ENCODE data around the gene TBC1D23.
"Not testable (repeated sequence)": the region's sequence is repeated elsewhere in the genome, so short reads cannot be mapped to it uniquely, and the experiment has no call there.

Gene TBC1D23

DNA sequence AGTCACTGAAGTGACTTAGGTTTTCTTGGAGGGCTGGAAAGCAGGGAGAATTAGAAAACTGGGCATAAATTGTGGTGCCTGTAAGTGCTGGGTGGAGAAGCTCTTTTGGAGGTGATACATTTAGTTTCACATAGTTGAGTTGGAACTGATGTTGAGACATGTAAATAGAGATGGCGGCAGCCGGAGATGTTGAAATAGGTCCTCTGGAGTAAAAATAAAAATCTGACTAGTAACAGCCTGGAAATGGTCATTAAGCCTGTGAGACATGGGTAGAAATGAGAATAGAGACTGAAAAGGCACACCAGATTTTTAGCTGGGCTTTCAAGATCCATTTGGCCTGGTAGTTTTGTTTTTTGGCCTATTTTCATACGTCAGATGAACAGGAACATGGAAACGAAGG is 70.9 kb downstream of the TBC1D23 start:
- H3K4me3 ChIP-seq (replicated peaks; ENCODE audit: low read depth, low read length), result no peak overlapping the region
- DNase-seq (ENCODE audit: low read depth), result no peak
- TF ChIP-seq, protein P1, sequence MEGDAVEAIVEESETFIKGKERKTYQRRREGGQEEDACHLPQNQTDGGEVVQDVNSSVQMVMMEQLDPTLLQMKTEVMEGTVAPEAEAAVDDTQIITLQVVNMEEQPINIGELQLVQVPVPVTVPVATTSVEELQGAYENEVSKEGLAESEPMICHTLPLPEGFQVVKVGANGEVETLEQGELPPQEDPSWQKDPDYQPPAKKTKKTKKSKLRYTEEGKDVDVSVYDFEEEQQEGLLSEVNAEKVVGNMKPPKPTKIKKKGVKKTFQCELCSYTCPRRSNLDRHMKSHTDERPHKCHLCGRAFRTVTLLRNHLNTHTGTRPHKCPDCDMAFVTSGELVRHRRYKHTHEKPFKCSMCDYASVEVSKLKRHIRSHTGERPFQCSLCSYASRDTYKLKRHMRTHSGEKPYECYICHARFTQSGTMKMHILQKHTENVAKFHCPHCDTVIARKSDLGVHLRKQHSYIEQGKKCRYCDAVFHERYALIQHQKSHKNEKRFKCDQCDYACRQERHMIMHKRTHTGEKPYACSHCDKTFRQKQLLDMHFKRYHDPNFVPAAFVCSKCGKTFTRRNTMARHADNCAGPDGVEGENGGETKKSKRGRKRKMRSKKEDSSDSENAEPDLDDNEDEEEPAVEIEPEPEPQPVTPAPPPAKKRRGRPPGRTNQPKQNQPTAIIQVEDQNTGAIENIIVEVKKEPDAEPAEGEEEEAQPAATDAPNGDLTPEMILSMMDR (IDR thresholded peaks at IDR 0.05; ENCODE audit: low read length, missing control alignments), result no peak

DNA sequence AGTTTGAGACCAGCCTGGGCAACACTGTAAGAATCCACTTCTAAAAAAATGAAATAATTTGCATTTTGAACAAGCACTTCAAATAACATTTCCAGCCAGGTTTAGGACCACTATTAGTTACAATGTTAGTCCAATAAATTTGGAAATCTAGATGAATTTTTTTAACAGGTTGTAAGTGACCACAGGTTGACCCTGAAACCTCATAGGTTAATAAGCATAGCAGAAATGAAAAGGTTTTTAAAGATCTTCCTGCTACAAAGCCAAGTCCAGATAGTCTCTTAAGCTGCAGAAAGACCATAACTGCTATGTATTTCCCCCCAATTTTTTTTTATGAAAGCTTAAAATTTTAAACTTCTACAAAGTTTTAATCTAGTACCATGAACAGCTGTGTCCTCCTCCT is 72.3 kb downstream of the TBC1D23 start:
- DNase-seq (ENCODE audit: low read depth), result no peak
- no peak overlapping the region for H3K4me3 ChIP-seq (replicated peaks; ENCODE audit: low read depth, low read length)
- TF ChIP-seq, protein P1 (IDR thresholded peaks at IDR 0.05; ENCODE audit: low read length, missing control alignments), result no peak

DNA sequence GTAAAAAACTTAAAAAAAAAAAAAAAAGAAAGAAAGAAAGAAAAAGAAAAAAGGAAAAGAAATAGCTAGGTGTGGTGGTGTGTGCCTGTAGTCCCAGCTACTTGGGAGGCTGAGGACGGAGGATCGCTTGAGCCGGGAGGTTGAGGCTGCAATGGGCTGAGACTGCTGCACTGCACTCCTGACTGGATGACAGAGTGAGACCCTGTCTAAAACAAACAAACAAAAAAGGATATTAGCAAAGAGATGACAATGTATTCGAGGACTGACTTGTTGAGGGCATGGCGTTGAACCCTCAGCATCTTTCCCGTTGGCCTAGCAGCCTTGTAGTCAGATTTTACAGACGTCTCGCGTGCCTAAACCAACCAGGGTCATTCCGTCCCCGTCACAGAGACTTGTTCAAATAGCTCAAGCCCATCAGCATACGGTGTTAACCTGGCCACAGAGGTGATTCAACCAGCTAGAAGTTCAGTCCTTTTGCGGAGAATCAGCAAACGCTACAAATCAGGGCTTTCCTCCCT is 73.2 kb downstream of the TBC1D23 start:
- H3K4me3 ChIP-seq (replicated peaks; ENCODE audit: low read depth, low read length), result peak overlapping the region; percentile 58
- no peak for DNase-seq (ENCODE audit: low read depth)
- TF ChIP-seq, protein P1 (IDR thresholded peaks at IDR 0.05; ENCODE audit: low read length, missing control alignments), result no peak

DNA sequence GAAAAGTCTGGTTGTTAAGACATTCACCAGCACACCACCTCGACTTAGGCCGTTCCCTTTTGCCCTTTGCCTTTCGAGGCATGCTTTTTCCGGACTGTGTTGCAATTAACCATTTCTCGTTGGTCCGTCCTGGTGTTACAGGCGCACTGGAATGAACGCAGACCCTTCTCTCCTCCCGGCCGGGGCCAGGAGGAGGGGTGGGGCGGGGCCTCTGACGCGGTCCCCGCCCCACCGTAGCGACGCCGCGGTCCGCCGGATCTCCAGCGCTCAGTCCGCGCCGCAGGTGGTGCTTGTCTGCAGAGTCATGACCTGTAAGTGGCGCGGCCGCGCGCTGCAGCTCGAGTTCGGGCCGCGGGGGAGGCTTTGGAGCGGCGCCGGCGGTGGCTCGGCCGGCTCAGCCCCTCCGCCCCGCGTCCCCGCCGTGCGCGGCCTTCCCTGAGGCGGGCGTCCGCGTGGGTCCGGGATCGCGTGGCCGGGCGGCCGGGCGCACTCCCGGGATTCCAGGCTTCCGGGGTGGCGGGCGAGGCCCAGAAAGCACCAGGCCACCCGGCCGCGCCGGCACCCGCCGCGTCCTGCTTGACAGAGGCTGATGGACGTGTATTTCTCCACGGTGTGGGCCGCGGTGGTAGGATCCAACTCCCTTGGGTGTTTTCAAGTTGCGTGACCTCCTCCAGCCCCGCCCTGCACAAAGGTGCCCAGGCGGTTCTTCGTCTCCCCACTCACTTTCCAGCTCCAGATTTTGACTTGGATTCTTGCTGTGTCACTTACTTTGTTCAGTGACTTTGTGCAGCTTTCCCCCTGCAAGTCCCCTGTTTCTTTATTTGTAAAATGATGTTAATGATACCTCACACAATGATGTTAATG is 73.9 kb downstream of the TBC1D23 start, which contains the start of gene NIT2:
TSS of gene NIT2 (plus strand) at position 270 of the 864 bp plus-strand sequence. CDS start at position 305, 35 bp downstream.
- TF ChIP-seq, protein P1 (IDR thresholded peaks at IDR 0.05; ENCODE audit: low read length, missing control alignments), result no peak
- peak; percentile 79 for DNase-seq (ENCODE audit: low read depth)
- peak within 1 kb of the TSS; percentile 58 for H3K4me3 ChIP-seq (replicated peaks; ENCODE audit: low read depth, low read length)

DNA sequence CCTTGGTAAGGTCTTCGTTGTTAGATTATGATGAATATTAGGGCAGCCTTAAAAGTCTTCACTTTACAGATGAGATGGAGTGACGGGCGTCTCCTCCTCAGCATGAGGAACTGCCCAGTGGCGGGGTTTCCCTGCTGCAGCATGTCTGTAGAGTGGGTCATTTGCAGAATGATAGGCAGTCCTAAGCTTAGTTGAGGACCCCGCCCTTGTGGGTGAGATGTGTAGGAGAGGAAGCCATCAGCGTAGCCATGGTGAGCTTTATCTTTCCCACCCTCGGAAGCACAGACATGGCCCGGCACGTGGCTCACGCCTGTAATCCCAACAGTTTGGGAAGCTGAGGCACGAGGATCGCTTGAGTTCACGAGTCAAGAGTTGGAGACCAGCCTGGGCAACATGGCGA is 74.6 kb downstream of the TBC1D23 start:
- peak overlapping the region; percentile 58 for H3K4me3 ChIP-seq (replicated peaks; ENCODE audit: low read depth, low read length)
- TF ChIP-seq, protein P1 (IDR thresholded peaks at IDR 0.05; ENCODE audit: low read length, missing control alignments), result no peak
- peak; percentile 11 for DNase-seq (ENCODE audit: low read depth)

DNA sequence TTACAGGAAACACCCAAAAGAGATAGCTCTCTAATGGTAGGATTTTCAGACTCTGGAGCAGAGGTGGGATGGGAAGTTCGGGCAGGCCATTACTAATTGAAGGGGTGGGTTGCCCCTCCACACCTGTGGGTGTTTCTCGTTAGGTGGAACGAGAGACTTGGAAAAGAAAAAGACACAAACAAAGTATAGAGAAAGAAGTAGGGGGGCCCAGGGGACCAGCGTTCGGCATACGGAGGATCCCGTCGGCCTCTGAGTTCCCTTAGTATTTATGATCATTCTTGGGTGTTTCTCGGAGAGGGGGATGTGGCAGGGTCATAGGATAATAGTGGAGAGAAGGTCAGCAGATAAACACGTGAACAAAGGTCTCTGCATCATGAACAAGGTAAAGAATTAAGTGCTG is 75.4 kb downstream of the TBC1D23 start:
- not testable (repeated sequence) for DNase-seq (ENCODE audit: low read depth); H3K4me3 ChIP-seq (replicated peaks; ENCODE audit: low read depth, low read length)

DNA sequence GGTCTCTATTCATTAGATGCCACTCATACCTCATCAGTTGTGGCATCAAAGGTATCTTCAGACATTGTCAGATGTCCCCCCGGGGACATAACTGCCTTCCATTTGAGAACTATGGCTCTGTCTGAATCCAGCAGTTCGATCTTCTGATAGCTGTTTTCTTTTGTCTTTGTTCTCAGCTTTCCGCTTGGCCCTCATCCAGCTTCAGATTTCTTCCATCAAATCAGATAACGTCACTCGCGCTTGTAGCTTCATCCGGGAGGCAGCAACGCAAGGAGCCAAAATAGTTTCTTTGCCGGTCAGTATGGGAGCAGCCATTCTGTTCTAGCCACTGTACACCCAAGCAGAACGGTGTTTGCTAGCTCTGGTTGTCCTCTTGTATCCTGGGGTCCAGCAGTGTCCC is 78.1 kb downstream of the TBC1D23 start:
- DNase-seq (ENCODE audit: low read depth), result no peak
- TF ChIP-seq, protein P1 (IDR thresholded peaks at IDR 0.05; ENCODE audit: low read length, missing control alignments), result no peak
- no peak overlapping the region for H3K4me3 ChIP-seq (replicated peaks; ENCODE audit: low read depth, low read length)

Measured in fibroblast of pulmonary artery (primary cell).